ENCODE results near the gene NFRKB. TPM values are rescaled to one million over a fixed set of nuclear protein-coding genes. Genes with fewer than 3 reads are reported as not detected.
A peak's percentile ranks its signal among the peaks of the same experiment; 100 is the strongest.
"Not testable (repeated sequence)": the region's sequence is repeated elsewhere in the genome, so short reads cannot be mapped to it uniquely, and the experiment has no call there.

NFRKB gene
- total RNA-seq, 1 donor from 2014 or later: 66.3 TPM

DNA sequence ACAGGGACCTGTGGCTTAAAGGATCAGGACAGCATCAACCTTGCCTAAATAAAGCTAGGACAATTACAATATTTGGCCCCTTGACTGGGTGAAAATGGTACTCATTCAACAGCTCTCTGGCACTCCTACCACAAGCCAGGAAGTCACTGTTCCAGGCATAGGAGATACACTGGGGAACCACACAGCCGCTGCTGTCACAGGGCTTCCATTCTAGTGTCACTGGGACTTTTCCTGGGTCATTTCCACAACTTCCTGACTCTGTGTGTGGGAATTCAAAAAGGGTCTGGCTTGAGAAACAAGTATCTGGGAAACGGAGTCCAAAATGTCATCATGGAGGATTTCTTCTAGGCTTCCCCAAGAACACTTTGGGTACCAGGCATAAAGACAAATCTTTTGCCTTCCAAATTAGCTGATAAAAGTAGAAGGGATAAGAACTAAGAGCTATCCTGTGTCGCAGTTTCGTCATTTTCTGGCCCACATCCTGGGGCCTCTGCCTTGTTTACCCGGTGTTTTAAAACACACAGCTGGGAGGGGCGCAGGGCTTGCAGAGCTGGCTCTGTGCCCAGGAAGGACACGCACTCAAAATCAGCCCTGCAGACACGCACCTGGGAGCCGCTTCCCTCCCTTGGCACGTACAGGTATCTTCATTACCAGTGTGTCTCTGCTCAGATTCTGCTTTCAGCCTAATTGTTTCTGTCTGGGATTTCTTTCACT, 41.7 kb downstream of the NFRKB start:
- Histone ChIP-seq H3K27ac (peak overlapping the region; percentile 6), H3K4me1 (peaks cover 23% of the 10 kb centered on the region), H3K36me3 (peaks cover 0 to 4% of the 10 kb centered on the region in 2 donors), H3K4me3 (no peak overlapping the region), H3K9me3 (no peaks in the 10 kb centered on the region), H3K27me3 (no peaks in the 10 kb centered on the region)
- DNase-seq (ENCODE audit: extremely low spot score in 2 of 2): peak in 1 of 2 donors; percentile 49
- intact Hi-C loops (cut with DNase I): no loop called here
- no peak for TF ChIP-seq POLR2AphosphoS5 (IDR thresholded peaks at IDR 0.05; ENCODE audit: insufficient read depth in 1 of 2, low read depth in 1 of 2)
- no peak for TF ChIP-seq POLR2A (IDR thresholded peaks at IDR 0.05)
- TF ChIP-seq, protein P1, sequence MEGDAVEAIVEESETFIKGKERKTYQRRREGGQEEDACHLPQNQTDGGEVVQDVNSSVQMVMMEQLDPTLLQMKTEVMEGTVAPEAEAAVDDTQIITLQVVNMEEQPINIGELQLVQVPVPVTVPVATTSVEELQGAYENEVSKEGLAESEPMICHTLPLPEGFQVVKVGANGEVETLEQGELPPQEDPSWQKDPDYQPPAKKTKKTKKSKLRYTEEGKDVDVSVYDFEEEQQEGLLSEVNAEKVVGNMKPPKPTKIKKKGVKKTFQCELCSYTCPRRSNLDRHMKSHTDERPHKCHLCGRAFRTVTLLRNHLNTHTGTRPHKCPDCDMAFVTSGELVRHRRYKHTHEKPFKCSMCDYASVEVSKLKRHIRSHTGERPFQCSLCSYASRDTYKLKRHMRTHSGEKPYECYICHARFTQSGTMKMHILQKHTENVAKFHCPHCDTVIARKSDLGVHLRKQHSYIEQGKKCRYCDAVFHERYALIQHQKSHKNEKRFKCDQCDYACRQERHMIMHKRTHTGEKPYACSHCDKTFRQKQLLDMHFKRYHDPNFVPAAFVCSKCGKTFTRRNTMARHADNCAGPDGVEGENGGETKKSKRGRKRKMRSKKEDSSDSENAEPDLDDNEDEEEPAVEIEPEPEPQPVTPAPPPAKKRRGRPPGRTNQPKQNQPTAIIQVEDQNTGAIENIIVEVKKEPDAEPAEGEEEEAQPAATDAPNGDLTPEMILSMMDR (IDR thresholded peaks at IDR 0.05): no peak

DNA sequence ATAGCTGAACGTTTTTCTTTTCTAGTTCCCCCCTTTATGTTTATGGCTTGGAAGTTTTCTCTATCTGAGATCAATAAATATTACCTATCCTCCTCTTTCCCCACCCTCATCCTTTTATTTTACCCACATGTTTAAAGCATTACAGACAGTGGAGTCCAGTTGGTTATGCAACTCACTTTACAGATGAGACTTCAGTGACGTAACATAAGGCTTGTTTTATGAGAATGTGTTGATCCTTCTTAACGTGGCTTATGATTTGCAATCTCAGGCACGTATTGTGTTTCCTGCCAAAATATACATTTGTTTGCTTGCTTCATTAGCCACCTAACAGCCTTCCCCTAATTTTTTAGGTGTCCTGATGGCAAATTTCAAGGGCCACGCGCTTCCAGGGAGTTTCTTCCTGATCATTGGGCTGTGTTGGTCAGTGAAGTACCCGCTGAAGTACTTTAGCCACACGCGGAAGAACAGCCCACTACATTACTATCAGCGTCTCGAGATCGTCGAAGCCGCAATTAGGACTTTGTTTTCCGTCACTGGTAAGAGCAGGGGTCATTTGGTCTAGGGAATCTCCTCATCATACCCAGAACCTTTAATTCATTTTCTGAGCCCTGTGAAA, 43.1 kb downstream of the NFRKB start:
- intact Hi-C loops (cut with DNase I): no loop called here
- Histone ChIP-seq H3K27me3 (no peaks in the 10 kb centered on the region), H3K36me3 (no peaks in the 10 kb centered on the region), H3K4me1 (peaks cover 23% of the 10 kb centered on the region), H3K4me3 (no peak overlapping the region), H3K9me3 (no peaks in the 10 kb centered on the region), H3K27ac (no peak overlapping the region)
- DNase-seq (ENCODE audit: extremely low spot score in 2 of 2): no peak
- TF ChIP-seq POLR2AphosphoS5 (IDR thresholded peaks at IDR 0.05; ENCODE audit: insufficient read depth in 1 of 2, low read depth in 1 of 2) (no peak), POLR2A (IDR thresholded peaks at IDR 0.05) (no peak)

DNA sequence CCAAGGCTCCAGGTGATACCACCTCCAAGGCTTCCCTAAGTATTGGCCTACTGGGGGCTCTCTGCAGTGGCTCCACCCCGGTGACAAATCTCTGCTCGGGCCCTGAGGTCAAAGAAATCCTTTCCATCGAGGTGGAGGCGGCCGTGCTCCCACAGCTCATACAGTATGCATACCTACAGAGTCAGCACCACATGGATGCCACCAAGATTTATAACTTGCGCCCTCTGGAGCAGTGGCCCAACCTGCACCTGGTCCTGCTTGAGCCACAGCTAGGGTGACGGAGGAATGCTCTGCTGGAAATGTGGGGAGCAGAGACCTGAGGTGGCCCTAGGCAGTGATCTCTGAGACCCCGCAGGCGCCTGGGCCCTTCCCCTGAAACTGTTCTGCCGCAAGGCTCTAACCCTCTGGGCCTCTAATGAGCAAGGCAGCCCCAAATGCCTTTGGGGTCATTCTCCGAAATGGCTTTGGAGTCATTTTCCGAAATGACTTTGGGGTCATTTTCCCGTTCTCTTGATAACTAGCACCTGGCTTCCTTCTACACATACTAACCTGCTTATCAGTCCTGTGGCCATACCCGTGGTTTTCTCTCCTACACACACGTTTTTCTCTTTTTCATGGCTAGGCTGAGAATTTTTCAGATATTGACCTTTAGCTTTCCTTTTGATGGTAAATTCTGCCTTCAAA, 45.8 kb downstream of the NFRKB start:
- no peaks in the 10 kb centered on the region for H3K36me3 ChIP-seq
- DNase-seq (ENCODE audit: extremely low spot score in 2 of 2): no peak
- H3K4me1 ChIP-seq: peaks cover 17% of the 10 kb centered on the region
- no peaks in the 10 kb centered on the region for H3K9me3 ChIP-seq
- TF ChIP-seq, protein P1 (IDR thresholded peaks at IDR 0.05): no peak
- no peak for TF ChIP-seq POLR2AphosphoS5 (IDR thresholded peaks at IDR 0.05; ENCODE audit: insufficient read depth in 1 of 2, low read depth in 1 of 2)
- TF ChIP-seq POLR2A (IDR thresholded peaks at IDR 0.05): no peak
- H3K27me3 ChIP-seq: no peaks in the 10 kb centered on the region
- no peak overlapping the region for H3K27ac ChIP-seq
- no peak overlapping the region for H3K4me3 ChIP-seq
- intact Hi-C loops (cut with DNase I): no loop called here

DNA sequence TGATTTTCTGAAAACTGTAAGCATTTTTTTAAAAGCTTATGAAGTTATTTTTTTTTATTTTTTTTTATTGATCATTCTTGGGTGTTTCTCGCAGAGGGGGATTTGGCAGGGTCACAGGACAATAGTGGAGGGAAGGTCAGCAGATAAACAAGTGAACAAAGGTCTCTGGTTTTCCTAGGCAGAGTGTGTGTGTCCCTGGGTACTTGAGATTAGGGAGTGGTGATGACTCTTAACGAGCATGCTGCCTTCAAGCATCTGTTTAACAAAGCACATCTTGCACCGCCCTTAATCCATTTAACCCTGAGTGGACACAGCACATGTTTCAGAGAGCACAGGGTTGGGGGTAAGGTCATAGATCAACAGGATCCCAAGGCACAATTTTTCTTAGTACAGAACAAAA, 48.0 kb downstream of the NFRKB start:
- intact Hi-C loops (cut with DNase I); H3K9me3 ChIP-seq; H3K27me3 ChIP-seq; H3K4me1 ChIP-seq; DNase-seq (ENCODE audit: extremely low spot score in 2 of 2); H3K36me3 ChIP-seq; H3K4me3 ChIP-seq; H3K27ac ChIP-seq: not testable (repeated sequence)

DNA sequence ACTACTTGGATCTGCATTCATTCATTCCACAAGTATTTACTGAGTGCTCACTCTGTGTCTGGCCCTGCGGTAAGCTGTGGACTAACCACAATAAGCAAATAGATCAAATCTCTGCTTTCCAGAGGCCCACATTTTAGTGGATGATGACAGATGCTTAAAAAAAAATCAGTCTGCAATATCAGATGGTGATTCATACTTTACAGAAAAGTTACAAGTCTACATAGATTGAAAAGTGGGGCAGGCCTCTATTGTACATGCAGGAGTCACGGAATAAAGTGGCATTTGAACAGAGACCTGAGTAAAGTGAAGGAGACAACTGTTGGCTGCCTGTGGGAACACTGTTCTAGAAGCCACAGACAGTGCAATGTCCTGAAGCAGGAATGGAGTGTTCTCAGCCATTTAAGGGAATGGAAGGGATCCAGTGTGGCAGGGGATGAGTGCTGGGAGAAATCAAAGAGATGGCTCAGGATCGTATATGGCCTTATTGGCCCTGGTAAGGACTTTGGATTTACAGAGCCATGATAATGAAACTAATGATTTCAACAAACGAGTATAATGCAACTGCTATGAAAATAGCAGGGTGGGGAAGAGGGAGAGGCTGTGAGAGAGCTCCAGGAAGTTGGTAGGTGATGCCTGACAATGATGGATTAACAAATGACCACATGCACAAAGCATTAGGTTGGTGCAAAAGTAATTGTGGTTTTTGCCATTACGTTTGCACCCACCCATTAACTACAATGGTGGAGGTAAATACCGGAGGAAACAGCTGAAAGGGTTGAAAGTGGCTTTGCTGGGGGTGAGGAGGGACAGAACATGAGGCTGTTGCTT, 48.7 kb downstream of the NFRKB start:
- intact Hi-C loops (cut with DNase I): no loop called here
- TF ChIP-seq POLR2A (IDR thresholded peaks at IDR 0.05): no peak
- no peak for TF ChIP-seq POLR2AphosphoS5 (IDR thresholded peaks at IDR 0.05; ENCODE audit: insufficient read depth in 1 of 2, low read depth in 1 of 2)
- TF ChIP-seq, protein P1 (IDR thresholded peaks at IDR 0.05): no peak
- Histone ChIP-seq H3K4me3 (no peak overlapping the region), H3K27me3 (no peaks in the 10 kb centered on the region), H3K27ac (no peak overlapping the region), H3K36me3 (no peaks in the 10 kb centered on the region), H3K4me1 (no peaks in the 10 kb centered on the region), H3K9me3 (no peaks in the 10 kb centered on the region)
- DNase-seq (ENCODE audit: extremely low spot score in 2 of 2): no peak

Other genes starting within 250 kb of the NFRKB start
- gene TMEM45B, start 79.7 kb downstream of the NFRKB start, total RNA-seq: 10.1 TPM
- gene PRDM10, start 107.3 kb upstream of the NFRKB start, total RNA-seq: 11.3 TPM
- 234 TPM for gene APLP2, start 174.3 kb upstream of the NFRKB start, total RNA-seq